Activated CD8-positive, alpha-beta memory T cell treated with anti-CD3 and anti-CD28 coated beads, Interleukin-2, amount 50 U/mL, for 4 hours (primary cell): ENCODE data around the gene CAMKMT.

Source experiments
- DNase-seq: peaks from one replicate; pipeline ENCODE4 v3.0.0-alpha.2; 2020

Gene CAMKMT

GRCh38 chr2:44807201-44808025 lies 445.7 kb downstream of the CAMKMT start:
- no peak for DNase-seq

DNA sequence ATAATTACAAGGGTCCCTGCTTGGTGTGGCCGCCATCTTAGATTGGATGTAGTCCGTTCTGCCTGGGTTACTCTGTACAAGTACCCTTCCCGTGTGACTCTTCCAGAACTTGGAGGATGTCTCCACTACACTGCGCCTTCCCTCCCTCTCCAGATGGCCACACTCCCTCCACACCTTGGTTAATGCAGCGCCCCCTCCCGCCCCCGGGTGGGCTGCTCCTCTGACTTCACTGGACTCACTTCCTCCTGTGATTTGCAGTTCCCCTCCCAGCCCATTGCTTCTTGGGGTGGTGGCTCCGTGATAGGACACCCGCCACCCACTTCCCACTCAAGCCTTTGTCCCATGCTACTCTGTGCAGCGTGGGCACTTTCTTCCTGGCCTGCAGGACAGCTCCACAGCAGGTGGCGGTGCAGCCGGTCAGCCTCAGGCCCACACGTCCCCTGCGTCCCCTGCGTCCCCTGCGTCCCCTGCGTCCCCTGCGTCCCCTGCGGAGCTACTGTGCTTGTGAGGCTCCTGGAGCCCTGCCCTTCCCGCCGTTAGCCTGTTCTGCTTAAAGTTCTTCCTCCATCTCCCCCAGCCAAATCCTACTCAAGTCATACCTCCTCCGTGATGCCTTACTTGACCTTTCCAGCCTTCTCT lies 449.3 kb downstream of the CAMKMT start:
- no peak for DNase-seq

DNA sequence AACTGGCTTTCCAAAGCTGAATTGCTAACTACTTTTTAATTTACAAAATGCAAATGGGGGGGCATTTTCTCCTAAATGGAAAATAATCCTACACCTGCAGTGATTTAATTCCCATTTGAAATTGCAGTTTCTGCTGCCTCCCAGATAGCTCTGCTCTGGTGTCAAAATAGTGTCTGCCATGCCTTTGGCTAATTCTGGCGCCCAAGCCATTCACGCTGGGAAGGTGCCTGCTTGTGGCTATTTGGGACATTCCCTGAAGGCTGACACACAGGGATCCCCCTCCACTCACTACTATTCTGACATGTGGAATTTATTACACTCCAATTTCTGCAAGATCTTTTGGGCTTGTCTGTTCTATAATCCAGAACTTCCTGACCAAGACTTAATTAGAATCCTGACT lies 451.4 kb downstream of the CAMKMT start:
- no peak for DNase-seq

GRCh38 chr2:44813658-44814057 lies 451.9 kb downstream of the CAMKMT start:
- DNase-seq = no peak

GRCh38 chr2:44817256-44817655 lies 455.5 kb downstream of the CAMKMT start:
- DNase-seq = no peak

GRCh38 chr2:44817673-44818335 lies 456.1 kb downstream of the CAMKMT start:
- DNase-seq = no peak

GRCh38 chr2:44819061-44819460 lies 457.3 kb downstream of the CAMKMT start:
- no peak for DNase-seq

DNA sequence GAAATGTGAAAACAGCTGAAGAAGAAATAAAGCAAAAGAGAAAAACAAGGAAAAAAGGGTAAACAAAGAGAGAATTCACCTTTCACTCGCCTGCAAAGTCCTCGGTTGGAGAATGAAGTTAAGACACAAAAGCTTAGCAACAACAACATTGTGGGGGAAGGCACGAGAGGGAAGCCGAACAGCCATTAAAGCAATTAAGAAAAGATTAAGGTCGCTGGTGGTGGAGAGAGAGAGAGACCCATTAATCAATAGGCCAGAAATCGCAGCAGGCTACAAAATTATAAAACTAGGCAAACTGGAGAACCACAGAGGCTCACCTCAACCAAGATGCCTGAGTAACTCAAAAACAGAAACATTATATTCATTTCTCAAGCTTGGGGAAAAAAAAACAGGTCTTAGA lies 459.8 kb downstream of the CAMKMT start:
- no peak for DNase-seq

GRCh38 chr2:44822174-44822573 lies 460.4 kb downstream of the CAMKMT start:
- no peak for DNase-seq
